Embryonic facial prominence (tissue), 1 donor: Measurements from ENCODE around the gene SUN5.

Source experiments
- DNase-seq: peaks from one replicate; pipeline ENCODE4 v3.0.0-alpha.2; 2016; ENCODE audit errors: extremely low spot score

SUN5 gene

DNA sequence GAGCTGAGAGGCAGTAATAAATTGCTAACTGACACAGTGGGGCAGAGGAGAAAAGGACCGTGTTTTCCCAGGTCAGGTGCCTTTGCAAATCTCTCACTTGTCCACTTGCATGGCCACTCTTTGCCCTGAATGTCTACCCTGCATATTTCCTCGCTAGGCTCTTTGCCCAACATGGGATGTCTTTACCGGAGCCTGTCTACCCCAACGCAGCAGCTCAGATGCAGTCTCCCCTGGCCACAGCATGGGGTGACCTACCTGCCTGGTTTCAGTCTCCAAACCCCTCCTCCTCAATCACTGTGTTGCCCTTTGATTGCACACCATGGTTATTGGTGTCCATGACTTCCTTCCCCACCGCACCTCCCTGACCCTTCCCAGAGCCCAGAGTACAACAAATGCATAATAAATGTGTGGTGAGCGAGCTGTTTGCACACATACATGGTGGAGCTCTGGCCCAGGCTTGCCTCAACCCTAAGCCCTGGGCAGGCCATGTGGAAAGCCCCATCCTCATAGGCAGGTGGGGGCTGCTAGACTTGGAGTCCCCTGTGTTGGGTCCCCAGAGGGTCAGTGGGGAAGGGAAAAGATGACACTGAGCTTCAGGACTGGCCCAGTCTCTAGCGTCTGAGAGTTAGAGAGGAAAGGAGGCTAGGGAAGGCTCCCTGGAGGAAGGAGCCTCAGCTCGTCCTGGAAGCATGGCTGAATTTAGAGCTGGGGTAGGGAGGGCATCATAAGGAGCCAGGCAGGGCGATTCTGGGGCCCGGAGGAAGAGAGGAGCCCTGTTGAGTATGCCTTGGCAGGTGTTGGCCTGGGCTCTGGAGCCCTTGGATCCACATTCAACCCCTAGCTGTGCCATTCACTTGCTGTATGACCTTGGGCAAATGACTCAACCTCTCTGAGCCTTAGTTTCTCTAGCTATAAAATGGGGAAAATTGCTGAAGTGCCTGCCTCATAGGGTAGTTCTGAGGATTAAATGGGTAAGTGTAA, 22.8 kb upstream of the SUN5 start:
- no peak for DNase-seq

DNA sequence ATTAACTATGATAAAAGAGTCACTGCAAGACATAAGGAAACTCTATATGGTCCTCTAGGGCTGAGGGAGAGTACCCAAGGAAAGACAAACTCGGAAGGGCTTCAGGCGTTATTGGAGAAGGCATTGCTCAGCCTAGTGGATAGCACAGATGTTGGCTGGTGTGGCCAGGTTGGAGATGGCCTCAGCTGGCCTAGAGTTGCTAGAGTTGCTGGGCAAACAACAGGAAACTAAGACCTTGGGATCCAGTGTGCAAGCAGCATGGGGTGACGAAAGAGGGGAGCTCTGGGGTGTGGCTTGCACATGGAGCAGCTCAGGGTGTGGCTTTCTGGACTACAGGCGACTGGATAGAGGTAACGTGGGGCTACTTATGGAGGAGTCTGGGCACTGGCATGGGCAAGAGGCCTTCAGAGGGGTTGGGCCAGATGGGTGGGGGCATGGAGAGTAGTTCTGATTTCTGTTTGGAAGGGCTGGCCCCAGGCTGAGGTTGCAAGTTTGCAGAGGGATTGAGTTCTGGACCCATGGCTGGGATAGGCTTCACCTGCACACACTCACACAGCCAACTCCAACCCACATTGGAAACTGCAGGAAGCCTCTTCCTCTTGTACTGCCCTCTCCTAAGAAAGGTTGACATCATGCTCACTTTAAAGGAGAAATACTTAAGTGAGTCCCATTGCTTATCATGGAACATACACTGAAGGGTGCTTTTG, 22.0 kb upstream of the SUN5 start:
- no peak for DNase-seq

DNA sequence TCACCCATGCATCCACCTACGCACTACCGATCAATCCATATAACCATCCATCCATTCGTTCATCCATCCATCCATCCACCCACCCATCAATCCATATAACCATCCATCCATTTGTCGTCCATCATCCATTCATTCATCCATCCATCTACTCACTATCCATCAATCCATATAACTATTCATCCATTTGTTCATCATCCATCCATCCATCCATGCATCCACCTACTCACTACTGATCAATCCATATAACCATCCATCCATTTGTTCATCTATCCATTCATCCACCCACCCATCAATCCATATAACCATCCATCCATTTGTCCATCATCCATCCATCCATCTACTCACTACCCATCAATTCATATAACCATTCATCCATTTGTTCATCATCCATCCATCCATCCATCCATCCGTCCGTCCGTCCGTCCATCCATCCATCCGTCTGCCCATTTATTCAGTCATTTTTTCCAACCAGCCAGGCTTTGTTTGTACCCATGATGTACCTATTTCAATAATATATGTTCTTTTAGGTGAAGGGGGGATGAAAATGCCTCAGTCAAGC, 21.2 kb upstream of the SUN5 start:
- DNase-seq = no peak

DNA sequence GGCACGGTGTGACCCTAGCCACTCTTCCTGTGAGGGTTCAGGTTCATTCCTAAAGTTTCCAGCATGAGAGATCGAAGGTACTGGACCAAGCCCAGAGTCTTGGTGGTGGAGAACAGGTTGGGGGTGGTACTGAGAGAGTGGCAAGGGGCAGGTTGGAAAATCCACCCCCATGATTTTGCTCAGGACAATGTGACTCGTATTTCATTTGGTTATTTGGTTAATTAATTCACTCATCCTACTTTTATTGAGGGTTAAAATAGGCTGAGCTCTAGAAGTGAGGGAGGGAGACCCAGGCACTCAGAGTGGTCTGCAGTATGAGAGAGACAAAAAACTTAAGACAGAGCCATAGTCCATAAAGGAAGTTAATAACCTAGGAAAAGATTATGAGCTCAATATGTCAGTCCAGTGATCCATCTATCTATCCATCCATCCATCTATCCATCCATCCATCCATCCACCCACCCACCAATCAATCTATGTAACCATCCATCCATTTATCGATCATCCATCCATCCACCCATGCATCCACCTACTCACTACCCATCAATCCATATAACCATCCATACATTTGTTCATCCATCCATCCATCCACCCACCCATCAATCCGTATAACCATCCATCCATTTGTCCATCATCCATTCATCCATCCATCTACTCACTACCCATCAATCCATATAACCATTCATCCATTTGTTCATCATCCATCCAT, 20.5 kb upstream of the SUN5 start:
- DNase-seq = no peak

DNA sequence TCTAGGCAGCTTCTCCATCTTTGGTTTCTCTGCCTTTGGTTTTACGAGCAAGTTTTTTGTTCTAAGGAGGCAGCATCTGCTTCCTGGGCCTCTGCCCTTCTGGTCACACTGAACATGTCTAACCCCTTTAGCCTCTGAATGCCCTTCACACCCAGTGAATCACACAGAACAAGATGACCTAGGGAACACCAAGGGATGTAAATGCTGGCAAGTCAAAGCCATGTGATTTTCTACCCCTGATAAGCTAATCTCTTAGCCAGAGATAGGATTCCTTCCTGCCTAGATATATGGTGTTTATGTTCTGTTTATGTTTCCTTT, 20.0 kb upstream of the SUN5 start:
- DNase-seq = no peak

DNA sequence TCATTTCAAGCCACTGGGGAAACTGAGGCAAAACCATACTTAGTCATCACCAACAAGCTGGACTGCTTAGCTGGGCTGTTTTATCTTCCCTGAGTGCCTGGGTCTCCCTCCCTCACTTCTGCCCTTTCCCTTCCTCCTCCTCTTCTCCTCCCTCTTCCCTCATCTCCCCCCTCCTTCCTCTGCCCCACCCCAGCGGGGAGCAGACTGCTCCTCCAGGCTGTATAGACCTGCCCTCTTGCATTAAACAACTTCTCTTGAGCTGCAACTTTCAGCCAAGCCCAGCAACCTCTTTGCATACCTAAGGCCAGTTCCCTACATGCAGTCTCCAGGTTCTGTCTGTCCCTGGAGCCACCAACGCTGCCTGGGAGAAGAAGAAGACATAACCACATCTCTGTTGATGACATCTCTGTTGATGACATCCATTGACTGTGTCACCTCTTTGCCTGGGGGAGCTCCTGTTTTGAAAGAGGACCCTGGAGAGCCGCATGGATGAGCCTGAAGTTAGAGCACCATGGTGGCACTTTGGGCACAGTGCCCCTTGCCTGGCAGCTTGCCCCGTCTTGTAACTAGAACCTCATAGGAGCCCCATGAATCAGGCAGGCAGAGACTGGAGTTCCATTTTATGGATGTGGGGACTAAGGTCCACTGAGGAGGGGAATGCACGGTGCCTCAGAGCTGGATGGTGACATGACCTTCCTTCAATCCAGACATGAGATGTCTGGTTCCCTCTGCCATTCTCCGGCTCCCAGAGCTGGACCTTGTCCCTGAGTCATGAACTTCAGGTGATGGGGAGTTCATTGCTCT, 19.4 kb upstream of the SUN5 start:
- no peak for DNase-seq

DNA sequence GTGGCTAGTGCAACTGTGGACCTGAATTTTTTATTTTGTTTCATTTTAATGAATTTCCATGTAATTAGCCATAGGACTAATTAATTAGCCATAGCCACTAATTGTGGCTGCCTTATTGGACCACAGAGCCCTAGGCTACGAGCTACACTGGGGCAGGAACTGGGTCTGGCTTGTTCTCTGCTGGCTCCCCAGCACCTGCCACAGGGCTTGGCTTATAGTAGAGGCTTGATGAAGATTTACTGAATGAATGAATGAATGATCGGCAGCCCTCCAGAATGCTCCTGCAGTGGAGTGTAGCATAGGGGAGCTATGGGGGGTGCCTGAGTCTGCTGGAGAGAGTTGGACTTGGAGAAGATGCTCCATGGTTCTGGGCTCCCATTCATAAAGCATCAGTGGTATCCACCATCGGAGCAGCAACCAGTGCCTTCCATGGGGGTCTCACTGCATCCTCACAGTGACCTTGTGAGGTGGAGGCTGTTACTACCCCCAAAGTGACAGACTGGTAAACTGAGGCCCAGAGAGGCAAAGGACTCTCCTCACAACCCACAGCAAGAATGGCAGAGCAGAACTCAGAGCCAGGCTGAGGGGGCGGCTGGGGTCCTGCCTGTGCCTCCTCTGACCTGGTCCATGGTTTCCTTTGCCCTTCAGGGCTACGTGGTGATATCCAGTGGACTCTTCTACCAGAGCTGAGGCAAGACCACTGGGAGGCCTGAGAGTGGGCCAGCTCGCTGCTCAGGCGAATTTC, 18.6 kb upstream of the SUN5 start:
- DNase-seq = no peak

DNA sequence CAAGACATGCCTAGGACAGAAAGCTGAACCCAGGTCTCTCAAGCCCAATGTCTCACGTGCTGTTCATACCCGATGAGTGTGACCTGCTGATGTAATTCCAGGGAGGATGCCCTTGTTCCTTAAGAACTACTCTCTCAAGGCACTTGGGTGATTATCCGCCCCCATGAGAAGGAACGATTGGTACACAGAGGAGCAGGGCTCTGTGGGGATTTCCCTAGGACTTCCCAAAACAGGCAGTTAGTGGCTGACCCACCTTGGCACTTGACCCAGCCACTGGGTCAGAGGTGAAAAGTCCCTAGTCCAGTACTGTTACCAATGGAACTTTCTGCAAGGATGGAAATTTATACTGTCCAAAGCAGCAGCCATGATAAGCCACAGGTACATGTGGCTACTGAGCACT, 18.1 kb upstream of the SUN5 start:
- DNase-seq = no peak

DNA sequence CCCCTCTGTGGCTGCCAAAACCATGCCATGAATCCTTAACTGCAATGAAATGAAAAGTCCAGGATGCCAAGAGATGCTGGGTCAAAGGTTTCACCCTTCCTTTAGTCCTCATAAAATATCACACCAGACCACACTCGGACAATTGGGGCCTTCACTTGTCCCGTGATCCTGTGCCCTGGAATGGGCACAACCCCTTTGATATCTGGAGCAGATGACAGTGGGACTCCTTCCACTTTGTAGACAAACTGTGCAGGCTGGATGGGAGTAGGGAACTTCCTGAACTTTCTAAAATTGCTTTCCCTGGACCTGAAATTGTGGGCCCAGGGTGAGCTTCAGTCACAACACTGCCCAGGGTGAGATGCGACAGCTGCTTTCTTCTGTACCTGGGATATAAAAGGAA, 17.6 kb upstream of the SUN5 start:
- no peak for DNase-seq

DNA sequence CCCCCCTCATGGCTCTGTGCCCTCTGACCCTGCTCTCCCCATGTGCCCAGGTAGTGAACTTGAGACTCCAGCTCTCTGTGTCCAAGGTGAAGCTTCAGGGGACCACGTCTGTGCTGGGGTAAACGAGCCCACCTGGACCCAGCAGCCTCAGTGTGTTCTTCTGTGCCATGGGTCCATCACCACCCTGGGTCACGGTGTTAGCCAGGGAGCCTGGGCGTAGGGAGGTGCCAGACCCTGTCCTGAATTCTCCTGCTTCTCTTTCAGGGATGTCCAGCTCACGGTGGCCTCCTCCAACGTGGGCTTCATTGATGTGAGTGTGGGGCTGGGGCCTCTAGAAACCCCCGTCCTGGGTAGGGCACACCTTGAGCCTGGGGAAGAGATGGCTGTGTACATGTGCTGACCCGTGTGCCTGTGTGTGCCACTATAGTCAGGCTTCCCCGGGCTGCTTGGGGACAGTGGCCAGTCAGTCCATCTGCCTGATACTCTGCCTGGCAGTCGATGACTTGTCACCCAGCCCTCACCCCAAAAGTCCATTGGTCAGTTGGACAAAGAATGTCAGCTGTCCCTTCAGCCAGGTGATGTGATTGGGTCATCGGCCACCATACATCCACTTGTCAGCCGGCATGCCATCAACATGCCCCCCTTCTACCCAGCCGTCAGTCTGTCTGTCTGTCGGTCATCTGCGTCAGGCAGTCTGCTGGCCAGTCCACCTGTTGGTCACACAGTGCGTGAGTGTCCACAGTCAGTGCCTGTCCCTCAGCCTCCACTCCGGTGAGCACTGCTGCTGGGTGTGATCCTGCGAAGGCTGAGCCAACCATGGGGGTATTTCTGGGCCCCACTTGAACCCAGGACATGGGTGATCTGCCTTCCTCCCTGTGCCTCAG, 16.3 kb upstream of the SUN5 start:
- DNase-seq = no peak

DNA sequence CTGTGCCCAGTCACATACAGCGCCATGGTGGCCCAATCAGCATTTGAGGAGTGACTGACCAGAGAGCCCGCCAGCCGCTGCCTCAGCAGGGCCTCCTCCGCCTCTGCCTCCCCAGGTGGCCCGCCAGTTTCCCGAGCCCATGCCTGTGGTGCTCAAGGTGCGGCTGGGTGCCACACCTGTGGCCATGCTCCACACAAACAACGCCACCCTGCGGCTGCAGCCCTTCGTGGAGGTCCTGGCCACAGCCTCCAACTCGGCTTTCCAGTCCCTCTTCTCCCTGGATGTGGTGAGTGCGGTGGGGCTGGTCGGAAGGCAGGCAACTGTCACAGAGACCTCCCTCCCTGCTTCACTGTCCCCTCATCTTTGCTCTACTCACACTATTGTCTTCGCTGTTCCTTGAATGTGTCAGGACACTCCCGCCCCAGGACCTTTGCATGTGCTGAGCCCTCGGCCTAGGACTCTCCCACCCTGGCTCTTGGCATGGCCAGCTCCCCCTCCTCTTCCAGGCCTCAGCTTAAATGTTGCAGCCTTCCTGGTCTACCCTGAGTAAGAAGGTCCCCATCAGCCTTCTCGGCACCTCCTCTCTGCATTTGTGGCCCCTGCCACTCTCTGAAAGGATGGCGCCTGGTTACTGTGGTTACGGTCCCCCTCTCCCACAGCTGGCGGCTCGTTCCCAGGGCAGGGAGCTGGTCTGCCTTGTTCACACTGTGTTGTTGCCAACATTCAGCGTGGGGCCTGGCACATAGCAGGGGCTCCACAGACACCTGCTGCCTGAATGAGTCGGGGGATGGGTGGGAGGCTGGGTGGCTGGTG, 15.4 kb upstream of the SUN5 start:
- no peak for DNase-seq

DNA sequence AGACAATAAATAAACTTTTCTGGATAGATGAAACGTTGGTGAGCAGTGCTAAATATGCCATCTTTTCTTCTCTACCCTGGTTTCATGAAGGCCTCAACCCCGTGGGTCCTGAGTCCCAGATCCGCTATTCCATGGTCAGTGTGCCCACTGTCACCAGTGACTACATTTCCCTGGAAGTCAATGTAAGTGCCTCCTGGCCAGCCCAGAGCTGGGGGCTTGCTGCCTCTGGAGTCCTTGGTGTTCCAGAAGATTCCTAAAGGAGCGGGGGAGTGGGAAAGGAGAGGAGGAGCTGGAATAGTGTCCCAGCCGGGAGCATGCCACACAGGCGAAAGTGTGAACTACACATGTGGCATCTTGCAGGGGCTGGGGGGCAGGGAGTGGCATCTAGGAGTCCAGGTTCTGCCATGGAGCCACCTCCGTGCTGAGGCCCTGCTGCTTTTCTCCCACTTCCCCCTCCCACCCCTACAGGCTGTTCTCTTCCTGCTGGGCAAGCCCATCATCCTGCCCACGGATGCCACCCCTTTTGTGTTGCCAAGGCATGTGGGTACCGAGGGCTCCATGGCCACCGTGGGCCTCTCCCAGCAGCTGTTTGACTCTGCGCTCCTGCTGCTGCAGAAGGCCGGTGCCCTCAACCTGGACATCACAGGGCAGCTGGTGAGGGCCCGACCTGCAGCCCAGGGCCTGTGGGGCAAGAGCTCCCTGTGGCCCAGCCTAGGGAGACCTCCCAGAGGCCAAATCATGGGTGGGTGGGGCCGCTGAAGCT, 14.1 kb upstream of the SUN5 start:
- no peak for DNase-seq

DNA sequence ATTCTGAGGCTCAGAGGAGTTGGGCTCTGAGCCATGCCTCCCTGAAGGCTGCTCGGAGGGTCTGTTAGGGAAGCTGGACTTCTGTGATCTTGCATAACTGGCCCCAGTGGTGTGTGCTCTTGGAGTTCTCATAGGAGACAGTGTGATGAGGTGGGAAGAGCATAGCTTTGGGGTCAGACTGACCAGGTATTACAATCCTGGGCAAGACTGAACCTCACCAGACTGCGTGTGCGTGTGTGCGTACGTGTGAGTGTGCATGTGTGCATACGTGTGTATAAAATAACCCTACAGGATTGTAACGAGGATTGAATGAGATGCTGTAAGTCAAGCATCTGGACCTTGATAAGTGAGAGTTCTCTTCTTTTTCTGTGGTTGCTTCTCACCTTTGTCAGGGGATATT, 13.3 kb upstream of the SUN5 start:
- no peak for DNase-seq

DNA sequence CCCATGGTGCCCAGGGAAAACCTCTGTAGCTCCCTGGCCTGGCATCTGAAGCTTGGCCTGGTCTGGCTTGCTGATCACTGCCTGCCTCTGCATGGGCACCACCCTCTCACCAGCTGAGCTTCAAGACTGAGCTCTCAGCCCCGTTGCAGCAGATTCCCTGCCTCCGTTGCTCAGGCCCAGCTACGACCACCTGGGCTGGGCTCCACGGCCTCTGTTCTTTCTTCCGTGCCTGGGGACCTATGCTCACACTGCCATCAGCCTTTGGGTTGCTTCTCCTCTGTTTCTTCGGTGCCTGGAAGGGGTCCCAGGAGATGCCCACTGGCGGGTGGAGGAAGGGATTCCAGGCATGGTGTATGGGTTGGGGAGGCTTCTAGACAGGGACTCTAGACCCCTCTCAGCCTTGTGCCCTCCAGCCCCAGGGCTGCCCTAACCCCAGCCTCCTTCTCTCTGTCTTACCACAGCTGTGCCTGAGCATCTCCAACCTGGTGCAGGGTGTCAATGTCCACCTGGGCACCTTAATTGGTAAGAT, 12.4 kb upstream of the SUN5 start:
- DNase-seq = no peak

DNA sequence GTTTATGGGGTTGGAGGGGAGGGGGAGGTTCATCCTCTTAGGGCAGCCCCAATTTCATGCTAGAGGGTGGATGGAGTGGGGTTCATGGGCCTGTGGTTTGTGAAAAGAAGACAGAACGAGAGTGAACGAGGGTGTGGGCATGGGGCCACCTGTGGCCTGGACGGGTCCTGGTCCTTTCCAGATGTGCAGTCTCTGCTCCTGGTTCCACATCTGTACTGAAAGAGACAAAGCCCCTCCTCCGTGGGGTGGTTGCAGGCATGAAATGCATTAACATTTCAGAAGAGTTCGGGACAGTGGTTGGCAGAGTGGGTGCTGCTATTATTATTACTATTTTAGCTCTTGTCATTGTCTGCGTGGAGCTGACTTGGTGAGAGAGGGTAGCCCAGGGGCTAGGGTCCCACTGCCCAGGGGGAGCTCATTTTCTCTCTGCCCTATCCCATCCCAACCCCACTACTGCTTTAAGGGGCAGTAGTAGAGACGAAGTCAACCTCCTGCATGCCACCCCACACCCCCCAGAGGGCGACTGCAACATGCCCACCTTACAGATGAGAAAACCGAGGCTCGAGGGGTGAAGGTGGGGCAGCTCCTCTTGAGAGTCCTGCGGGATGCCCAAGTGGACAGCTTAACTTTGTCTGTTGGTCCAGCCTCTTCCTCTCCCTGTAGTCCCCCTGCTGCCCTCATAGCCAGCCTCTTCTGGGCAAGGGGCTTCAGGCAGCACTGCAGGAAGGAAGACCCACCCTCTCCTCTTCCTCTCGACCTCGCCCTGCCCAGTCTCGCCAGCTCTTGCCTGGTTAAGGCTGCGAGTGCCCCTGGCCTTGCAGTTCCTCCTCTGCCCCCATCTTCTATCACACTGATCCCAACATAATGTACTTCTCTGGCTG, 11.7 kb upstream of the SUN5 start:
- no peak for DNase-seq

DNA sequence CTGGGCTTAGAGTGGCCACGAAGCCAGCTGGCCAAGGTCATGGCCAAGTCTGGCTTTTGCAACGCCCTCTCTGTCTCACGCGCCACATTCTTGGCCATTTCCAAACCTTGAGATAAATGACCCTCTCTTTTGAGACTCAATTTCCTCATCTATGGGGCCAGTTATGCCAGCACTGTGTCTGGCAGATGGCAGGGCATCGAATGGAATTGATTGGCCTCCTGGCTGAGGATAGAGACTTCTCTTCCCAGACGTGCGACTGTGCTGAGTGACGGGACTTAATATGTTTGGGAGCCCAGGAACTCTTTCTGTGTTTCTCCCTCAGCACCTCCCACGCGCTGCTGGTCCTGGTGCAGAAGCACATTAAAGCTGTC, 10.9 kb upstream of the SUN5 start:
- DNase-seq = no peak
